ENCODE results near the gene VEZF1. TPM values are rescaled to one million over a fixed set of nuclear protein-coding genes. Genes with fewer than 3 reads are reported as not detected.

The VEZF1 gene
- total RNA-seq, 1 donor from 2014 or later: 43.6 TPM

DNA sequence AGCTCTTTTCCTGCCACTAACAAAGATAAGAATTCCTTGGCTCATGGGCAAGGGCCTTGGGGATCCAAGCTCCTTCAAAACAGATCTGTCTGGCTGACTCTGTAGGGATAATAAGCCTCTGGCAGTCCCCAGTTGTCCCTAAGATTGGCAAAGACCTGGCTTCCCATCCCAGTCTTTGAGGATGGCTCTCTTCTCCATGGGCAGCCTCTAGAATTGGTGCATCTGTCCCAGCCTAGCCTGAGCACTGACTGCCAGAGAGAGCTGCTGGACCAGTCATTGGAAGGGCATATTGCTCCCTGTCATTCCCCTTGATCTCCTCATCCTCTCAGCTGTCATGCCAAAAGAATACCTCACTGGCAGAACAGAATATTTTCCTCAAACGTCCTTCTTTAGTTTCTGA, 19.6 kb downstream of the VEZF1 start:
- Mint-ChIP-seq H3K9me3 (ENCODE audit: low read depth) (no peaks in the 10 kb centered on the region), H3K4me1 (ENCODE audit: low read depth) (peaks cover 8% of the 10 kb centered on the region), H3K27ac (ENCODE audit: unreplicated experiment) (no peak overlapping the region), H3K4me3 (ENCODE audit: unreplicated experiment) (no peak overlapping the region), H3K27me3 (ENCODE audit: low read depth) (no peaks in the 10 kb centered on the region), H3K36me3 (ENCODE audit: low read depth) (peaks cover 5% of the 10 kb centered on the region)
- no peak for DNase-seq (ENCODE audit: low spot score)
- TF ChIP-seq, protein P1, sequence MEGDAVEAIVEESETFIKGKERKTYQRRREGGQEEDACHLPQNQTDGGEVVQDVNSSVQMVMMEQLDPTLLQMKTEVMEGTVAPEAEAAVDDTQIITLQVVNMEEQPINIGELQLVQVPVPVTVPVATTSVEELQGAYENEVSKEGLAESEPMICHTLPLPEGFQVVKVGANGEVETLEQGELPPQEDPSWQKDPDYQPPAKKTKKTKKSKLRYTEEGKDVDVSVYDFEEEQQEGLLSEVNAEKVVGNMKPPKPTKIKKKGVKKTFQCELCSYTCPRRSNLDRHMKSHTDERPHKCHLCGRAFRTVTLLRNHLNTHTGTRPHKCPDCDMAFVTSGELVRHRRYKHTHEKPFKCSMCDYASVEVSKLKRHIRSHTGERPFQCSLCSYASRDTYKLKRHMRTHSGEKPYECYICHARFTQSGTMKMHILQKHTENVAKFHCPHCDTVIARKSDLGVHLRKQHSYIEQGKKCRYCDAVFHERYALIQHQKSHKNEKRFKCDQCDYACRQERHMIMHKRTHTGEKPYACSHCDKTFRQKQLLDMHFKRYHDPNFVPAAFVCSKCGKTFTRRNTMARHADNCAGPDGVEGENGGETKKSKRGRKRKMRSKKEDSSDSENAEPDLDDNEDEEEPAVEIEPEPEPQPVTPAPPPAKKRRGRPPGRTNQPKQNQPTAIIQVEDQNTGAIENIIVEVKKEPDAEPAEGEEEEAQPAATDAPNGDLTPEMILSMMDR (IDR thresholded peaks at IDR 0.05): no peak

- TF ChIP-seq, protein P1 (IDR thresholded peaks at IDR 0.05): no peak
- DNase-seq (ENCODE audit: low spot score): no peak
- Mint-ChIP-seq H3K9me3 (ENCODE audit: low read depth) (no peaks in the 10 kb centered on the region), H3K27me3 (ENCODE audit: low read depth) (no peaks in the 10 kb centered on the region), H3K27ac (ENCODE audit: unreplicated experiment) (no peak overlapping the region), H3K4me1 (ENCODE audit: low read depth) (peaks cover 8% of the 10 kb centered on the region), H3K4me3 (ENCODE audit: unreplicated experiment) (no peak overlapping the region), H3K36me3 (ENCODE audit: low read depth) (no peaks in the 10 kb centered on the region)
Measured at GRCh38 chr17:57966875-57967274, 21.2 kb downstream of the VEZF1 start.

- no peaks in the 10 kb centered on the region for H3K27me3 Mint-ChIP-seq (ENCODE audit: low read depth)
- no peak for DNase-seq (ENCODE audit: low spot score)
- H3K4me3 Mint-ChIP-seq (ENCODE audit: unreplicated experiment): no peak overlapping the region
- no peak overlapping the region for H3K27ac Mint-ChIP-seq (ENCODE audit: unreplicated experiment)
- peaks cover 8% of the 10 kb centered on the region for H3K4me1 Mint-ChIP-seq (ENCODE audit: low read depth)
- TF ChIP-seq, protein P1 (IDR thresholded peaks at IDR 0.05): no peak
- no peaks in the 10 kb centered on the region for H3K36me3 Mint-ChIP-seq (ENCODE audit: low read depth)
- no peaks in the 10 kb centered on the region for H3K9me3 Mint-ChIP-seq (ENCODE audit: low read depth)
Measured at GRCh38 chr17:57966246-57966645, 21.8 kb downstream of the VEZF1 start.

GRCh38 chr17:57965521-57966160, 22.4 kb downstream of the VEZF1 start:
- H3K36me3 Mint-ChIP-seq (ENCODE audit: low read depth): no peaks in the 10 kb centered on the region
- peaks cover 2% of the 10 kb centered on the region for H3K4me1 Mint-ChIP-seq (ENCODE audit: low read depth)
- TF ChIP-seq, protein P1 (IDR thresholded peaks at IDR 0.05): no peak
- H3K27ac Mint-ChIP-seq (ENCODE audit: unreplicated experiment): no peak overlapping the region
- H3K4me3 Mint-ChIP-seq (ENCODE audit: unreplicated experiment): no peak overlapping the region
- no peaks in the 10 kb centered on the region for H3K9me3 Mint-ChIP-seq (ENCODE audit: low read depth)
- H3K27me3 Mint-ChIP-seq (ENCODE audit: low read depth): no peaks in the 10 kb centered on the region
- no peak for DNase-seq (ENCODE audit: low spot score)

DNA sequence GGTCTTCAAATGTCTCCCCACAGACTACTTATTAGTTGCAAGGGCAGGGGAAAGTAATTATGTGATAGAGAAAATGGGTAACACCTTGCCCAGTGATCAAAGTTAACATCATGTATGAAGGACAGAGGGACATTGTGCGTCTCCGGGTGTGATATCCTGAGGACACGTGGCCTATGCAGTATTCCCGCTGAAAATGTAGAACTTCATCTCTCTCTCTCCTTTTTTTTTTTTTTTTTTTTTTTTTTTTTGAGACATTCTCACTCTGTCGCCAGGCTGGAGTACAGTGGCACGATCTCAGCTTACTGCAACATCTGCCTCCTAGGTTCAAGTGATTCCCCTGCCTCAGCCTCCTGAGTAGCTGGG, 24.9 kb downstream of the VEZF1 start:
- Mint-ChIP-seq H3K27ac (ENCODE audit: unreplicated experiment) (no peak overlapping the region), H3K36me3 (ENCODE audit: low read depth) (no peaks in the 10 kb centered on the region), H3K4me1 (ENCODE audit: low read depth) (no peaks in the 10 kb centered on the region), H3K27me3 (ENCODE audit: low read depth) (no peaks in the 10 kb centered on the region), H3K9me3 (ENCODE audit: low read depth) (no peaks in the 10 kb centered on the region), H3K4me3 (ENCODE audit: unreplicated experiment) (no peak overlapping the region)
- DNase-seq (ENCODE audit: low spot score): no peak
- TF ChIP-seq, protein P1 (IDR thresholded peaks at IDR 0.05): no peak

Data from chondrocyte (in vitro differentiated cells).